DND-41 (cell line): ENCODE measurements around the gene TMPRSS5.
"Not testable (repeated sequence)": the region's sequence is repeated elsewhere in the genome, so short reads cannot be mapped to it uniquely, and the experiment has no call there.

Source experiments
- EZH2 ChIP-seq: IDR thresholded peaks from 3 replicates; pipeline ENCODE4 v1.6.1; 2012; ENCODE audit warnings: borderline replicate concordance, low read depth, mild to moderate bottlenecking, moderate library complexity, low read length, inconsistent platforms; ENCODE audit not compliant: severe bottlenecking
- TF ChIP-seq, protein P1 (sequence below): IDR thresholded peaks from 2 replicates; pipeline ENCODE4 v1.5.1; 2012; ENCODE audit warnings: borderline replicate concordance, low read length, moderate library complexity, mild to moderate bottlenecking; ENCODE audit not compliant: poor library complexity, severe bottlenecking; ENCODE audit errors: extremely low read depth

DNA sequence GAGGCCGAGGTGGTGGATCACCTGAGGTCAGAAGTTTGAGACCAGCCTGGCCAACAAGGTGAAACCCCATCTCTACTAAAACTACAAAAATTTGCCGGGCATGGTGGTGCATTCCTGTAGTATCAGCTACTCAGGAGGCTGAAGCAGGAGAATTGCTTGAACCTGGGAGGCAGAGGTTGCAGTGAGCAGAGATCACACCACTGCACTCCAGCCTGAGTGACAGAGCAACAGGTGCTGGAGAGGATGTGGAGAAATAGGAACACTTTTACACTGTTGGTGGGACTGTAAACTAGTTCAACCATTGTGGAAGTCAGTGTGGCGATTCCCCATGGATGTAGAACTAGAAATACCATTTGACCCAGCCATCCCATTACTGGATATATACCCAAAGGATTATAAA, 34.2 kb downstream of the TMPRSS5 start:
- TF ChIP-seq, protein P1, sequence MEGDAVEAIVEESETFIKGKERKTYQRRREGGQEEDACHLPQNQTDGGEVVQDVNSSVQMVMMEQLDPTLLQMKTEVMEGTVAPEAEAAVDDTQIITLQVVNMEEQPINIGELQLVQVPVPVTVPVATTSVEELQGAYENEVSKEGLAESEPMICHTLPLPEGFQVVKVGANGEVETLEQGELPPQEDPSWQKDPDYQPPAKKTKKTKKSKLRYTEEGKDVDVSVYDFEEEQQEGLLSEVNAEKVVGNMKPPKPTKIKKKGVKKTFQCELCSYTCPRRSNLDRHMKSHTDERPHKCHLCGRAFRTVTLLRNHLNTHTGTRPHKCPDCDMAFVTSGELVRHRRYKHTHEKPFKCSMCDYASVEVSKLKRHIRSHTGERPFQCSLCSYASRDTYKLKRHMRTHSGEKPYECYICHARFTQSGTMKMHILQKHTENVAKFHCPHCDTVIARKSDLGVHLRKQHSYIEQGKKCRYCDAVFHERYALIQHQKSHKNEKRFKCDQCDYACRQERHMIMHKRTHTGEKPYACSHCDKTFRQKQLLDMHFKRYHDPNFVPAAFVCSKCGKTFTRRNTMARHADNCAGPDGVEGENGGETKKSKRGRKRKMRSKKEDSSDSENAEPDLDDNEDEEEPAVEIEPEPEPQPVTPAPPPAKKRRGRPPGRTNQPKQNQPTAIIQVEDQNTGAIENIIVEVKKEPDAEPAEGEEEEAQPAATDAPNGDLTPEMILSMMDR, result not testable (repeated sequence)
- TF ChIP-seq EZH2, result not testable (repeated sequence)
